PC-3 (cell line): ENCODE data around the gene LPIN1. TPM values are rescaled to one million over a fixed set of nuclear protein-coding genes. Genes with fewer than 3 reads are reported as not detected.

Source experiments
- ATAC-seq: fragments of 200-7000 bp; cut with Tn5 transposase; 2 replicates; pipeline ENCODE4 v1.9.1; 2020; ENCODE audit warnings: mild to moderate bottlenecking, moderate library complexity
- BruUV-seq: library from RNA; stranded (reverse); fragments of 400-500 nt; replicated peaks from 2 replicates; lab custom pipeline; 2021; lab: Mats Ljungman, UMichigan
- CTCF ChIA-PET: fragments of 300-600 bp; sonication (Branson Sonifier 250); formaldehyde crosslinking; loops from one replicate; lab custom pipeline; 2022; ENCODE audit warnings: antibody characterized with exemption; lab: Charles Lee
- POLR2A ChIA-PET: fragments of 300-600 bp; sonication (Branson Sonifier 250); formaldehyde crosslinking; loops from one replicate; lab custom pipeline; 2022; ENCODE audit warnings: antibody characterized with exemption; ENCODE audit not compliant: unreplicated experiment; lab: Charles Lee
- DNase-seq: peaks from one replicate; pipeline ENCODE4 v3.0.0-alpha.2; 2015
- H2AFZ ChIP-seq: fragments of 300-600 bp; sonication (generic); 2 replicates; pipeline ENCODE4 v1.6.0; 2016; ENCODE audit warnings: antibody characterized with exemption, low read length
- H3F3A ChIP-seq: fragments of 300-600 bp; sonication (generic); one replicate; pipeline ENCODE4 v1.6.0; 2017; ENCODE audit warnings: antibody characterized with exemption, low read length, control low read depth, mild to moderate bottlenecking; ENCODE audit not compliant: unreplicated experiment
- H3K27ac ChIP-seq: fragments of 300-600 bp; sonication (generic); 2 replicates; pipeline ENCODE4 v1.5.1; 2016; ENCODE audit warnings: mild to moderate bottlenecking, low read length
- H3K27me3 ChIP-seq: fragments of 300-600 bp; sonication (generic); 2 replicates; pipeline ENCODE4 v1.6.1; 2016; ENCODE audit warnings: low read length, mixed read lengths
- H3K36me3 ChIP-seq: fragments of 300-600 bp; sonication (generic); 2 replicates; pipeline ENCODE4 v1.6.1; 2016; ENCODE audit warnings: low read depth, mixed run types, low read length, mixed read lengths
- H3K4me1 ChIP-seq: fragments of 300-600 bp; sonication (generic); 2 replicates; pipeline ENCODE4 v1.5.1; 2016; ENCODE audit warnings: low read length; ENCODE audit not compliant: insufficient read depth
- H3K4me2 ChIP-seq: fragments of 300-600 bp; sonication (generic); 2 replicates; pipeline ENCODE4 v1.6.0; 2016; ENCODE audit warnings: low read length
- H3K4me3 ChIP-seq: fragments of 300-600 bp; sonication (generic); 2 replicates; pipeline ENCODE4 v1.5.1; 2016; ENCODE audit warnings: mild to moderate bottlenecking, low read length, mixed read lengths
- H3K79me2 ChIP-seq: fragments of 300-600 bp; sonication (generic); 2 replicates; pipeline ENCODE4 v1.6.1; 2017; ENCODE audit warnings: low read length, mixed read lengths
- H3K9ac ChIP-seq: fragments of 300-600 bp; sonication (generic); 2 replicates; pipeline ENCODE4 v1.6.0; 2016; ENCODE audit warnings: mild to moderate bottlenecking, low read length
- H3K9me2 ChIP-seq: fragments of 300-600 bp; sonication (generic); replicated peaks from 2 replicates; pipeline ENCODE4 v1.6.1; 2016; ENCODE audit warnings: mixed run types, low read length, mixed read lengths
- H3K9me3 ChIP-seq: fragments of 300-600 bp; sonication (generic); 2 replicates; pipeline ENCODE4 v1.6.1; 2016; ENCODE audit warnings: low read length, mixed read lengths
- H4K20me1 ChIP-seq: fragments of 300-600 bp; sonication (generic); 2 replicates; pipeline ENCODE4 v1.6.1; 2016; ENCODE audit warnings: low read length, mixed read lengths
- EZH2 ChIP-seq: fragments of 300-600 bp; sonication (generic); IDR thresholded peaks from one replicate; pipeline ENCODE4 v1.6.1; 2017; ENCODE audit warnings: antibody characterized with exemption, mild to moderate bottlenecking, low read length; ENCODE audit not compliant: unreplicated experiment
- EZH2phosphoT487 ChIP-seq: fragments of 300-600 bp; sonication (generic); IDR thresholded peaks from 2 replicates; pipeline ENCODE4 v1.6.1; 2018; ENCODE audit warnings: mild to moderate bottlenecking, antibody characterized with exemption, low read length, borderline replicate concordance
- intact Hi-C: fragments of 100-400 bp; cut with micrococcal nuclease; formaldehyde crosslinking; loops from 2 replicates; pipeline ENCODE4 v1.9.0; 2023
- total RNA-seq: library from RNA; depleted of rRNA; stranded (reverse); fragments of >200 nt; gene quantifications from 2 replicates; pipeline ENCODE4 v1.2.3, GENCODE V29; 2014
- TF ChIP-seq, protein P1 (sequence below): fragments of 300-600 bp; sonication (generic); conservative IDR thresholded peaks from 2 replicates; pipeline ENCODE4 v1.5.1; 2017; ENCODE audit warnings: antibody characterized with exemption, low read depth, mild to moderate bottlenecking, low read length

Gene LPIN1
- total RNA-seq, 1 experiment from 2014 or later = 40.9 TPM

DNA sequence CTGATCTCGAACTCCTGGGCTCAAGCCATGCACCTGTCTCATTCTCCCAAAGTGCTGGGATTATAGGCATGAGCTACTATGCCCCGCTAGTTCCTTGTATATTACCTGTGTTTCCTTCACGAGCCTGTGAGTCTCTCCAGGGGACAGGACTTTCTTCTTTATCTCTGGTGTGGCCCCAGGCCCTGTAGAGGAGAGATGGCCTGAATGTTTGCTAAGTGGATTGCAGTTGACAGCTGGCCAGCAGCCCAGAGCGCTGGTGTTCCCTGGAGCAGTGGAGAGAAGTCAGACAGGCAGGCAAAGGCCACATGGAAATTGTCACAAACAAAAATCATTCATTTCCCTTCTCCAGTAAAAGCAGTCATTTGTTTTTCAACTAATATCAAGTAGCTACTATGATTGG is 17.9 kb downstream of the LPIN1 start:
- Histone ChIP-seq H3K36me3 (peaks cover 31% of the 10 kb centered on the region; the same call in 1 of the 2 replicates), H3K79me2 (peaks cover 39% of the 10 kb centered on the region), H4K20me1 (0 out of 2 replicates have a peak, but pooled peaks cover 9% of the 10 kb centered on the region), H2AFZ (no peak overlapping the region), H3K27me3 (no peaks in the 10 kb centered on the region), H3K4me2 (no peak overlapping the region), H3F3A (no peaks in the 10 kb centered on the region), H3K9me2 (no peaks in the 10 kb centered on the region), H3K9me3 (no peaks in the 10 kb centered on the region), H3K9ac (no peak overlapping the region), H3K4me3 (no peak overlapping the region), H3K27ac (no peak overlapping the region), H3K4me1 (0 out of 2 replicates have a peak, but pooled peaks cover 5% of the 10 kb centered on the region)
- ChIA-PET POLR2A (no interaction called here), CTCF (no interaction called here)
- no peak for ATAC-seq
- intact Hi-C loops = no loop called here
- no peak for TF ChIP-seq EZH2
- TF ChIP-seq, protein P1, sequence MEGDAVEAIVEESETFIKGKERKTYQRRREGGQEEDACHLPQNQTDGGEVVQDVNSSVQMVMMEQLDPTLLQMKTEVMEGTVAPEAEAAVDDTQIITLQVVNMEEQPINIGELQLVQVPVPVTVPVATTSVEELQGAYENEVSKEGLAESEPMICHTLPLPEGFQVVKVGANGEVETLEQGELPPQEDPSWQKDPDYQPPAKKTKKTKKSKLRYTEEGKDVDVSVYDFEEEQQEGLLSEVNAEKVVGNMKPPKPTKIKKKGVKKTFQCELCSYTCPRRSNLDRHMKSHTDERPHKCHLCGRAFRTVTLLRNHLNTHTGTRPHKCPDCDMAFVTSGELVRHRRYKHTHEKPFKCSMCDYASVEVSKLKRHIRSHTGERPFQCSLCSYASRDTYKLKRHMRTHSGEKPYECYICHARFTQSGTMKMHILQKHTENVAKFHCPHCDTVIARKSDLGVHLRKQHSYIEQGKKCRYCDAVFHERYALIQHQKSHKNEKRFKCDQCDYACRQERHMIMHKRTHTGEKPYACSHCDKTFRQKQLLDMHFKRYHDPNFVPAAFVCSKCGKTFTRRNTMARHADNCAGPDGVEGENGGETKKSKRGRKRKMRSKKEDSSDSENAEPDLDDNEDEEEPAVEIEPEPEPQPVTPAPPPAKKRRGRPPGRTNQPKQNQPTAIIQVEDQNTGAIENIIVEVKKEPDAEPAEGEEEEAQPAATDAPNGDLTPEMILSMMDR = no peak
- TF ChIP-seq EZH2phosphoT487 = no peak
- no peak for DNase-seq
- no TSS peak for BruUV-seq

DNA sequence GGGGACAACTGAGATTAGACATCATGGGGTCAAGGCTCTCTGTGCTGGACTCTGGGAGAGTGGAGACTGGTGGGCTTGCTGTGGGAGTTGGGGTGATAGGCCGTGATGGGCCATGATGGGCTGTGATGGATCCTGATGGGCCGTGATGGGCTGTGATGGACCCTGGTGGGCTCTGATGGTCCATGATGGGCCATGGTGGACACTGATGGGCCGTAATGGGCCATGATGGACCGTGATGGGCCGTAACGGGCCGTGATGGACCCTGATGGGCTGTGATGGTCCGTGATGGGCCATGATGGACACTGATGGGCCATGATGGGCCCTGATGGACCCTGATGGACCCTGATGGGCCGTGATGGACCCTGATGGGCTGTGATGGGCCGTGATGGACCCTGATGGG is 18.5 kb downstream of the LPIN1 start:
- BruUV-seq = no TSS peak
- Histone ChIP-seq H4K20me1 (0 out of 2 replicates have a peak, but pooled peaks cover 9% of the 10 kb centered on the region), H3K27ac (no peak overlapping the region), H3K4me1 (0 out of 2 replicates have a peak, but pooled peaks cover 5% of the 10 kb centered on the region), H3K27me3 (no peaks in the 10 kb centered on the region), H3K36me3 (peaks cover 37% of the 10 kb centered on the region; the same call in 1 of the 2 replicates), H3K4me3 (no peak overlapping the region), H3K9me3 (no peaks in the 10 kb centered on the region), H3K4me2 (no peak overlapping the region), H3K79me2 (peaks cover 39% of the 10 kb centered on the region), H2AFZ (no peak overlapping the region), H3K9ac (no peak overlapping the region), H3K9me2 (no peaks in the 10 kb centered on the region), H3F3A (no peaks in the 10 kb centered on the region)
- DNase-seq = no peak
- ATAC-seq = no peak
- POLR2A ChIA-PET = no interaction called here
- CTCF ChIA-PET = no interaction called here
- TF ChIP-seq, protein P1 = no peak
- no peak for TF ChIP-seq EZH2
- TF ChIP-seq EZH2phosphoT487 = no peak
- intact Hi-C loops = no loop called here

DNA sequence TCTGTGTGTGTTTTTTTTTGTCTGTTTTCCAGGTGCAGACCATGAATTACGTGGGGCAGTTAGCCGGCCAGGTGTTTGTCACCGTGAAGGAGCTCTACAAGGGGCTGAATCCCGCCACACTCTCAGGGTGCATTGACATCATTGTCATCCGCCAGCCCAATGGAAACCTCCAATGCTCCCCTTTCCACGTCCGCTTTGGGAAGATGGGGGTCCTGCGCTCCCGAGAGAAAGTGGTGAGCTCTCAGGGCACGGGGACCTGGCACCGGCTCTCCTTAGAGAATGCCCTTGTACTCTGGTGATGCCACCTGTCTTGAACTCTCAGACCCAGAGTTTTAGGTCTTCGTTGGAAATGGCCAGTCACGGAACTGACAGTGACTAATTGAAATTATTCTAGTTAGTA is 19.1 kb downstream of the LPIN1 start:
- no peaks in the 10 kb centered on the region for H3K9me3 ChIP-seq
- no peak for ATAC-seq
- peaks cover 39% of the 10 kb centered on the region for H3K79me2 ChIP-seq
- CTCF ChIA-PET = no interaction called here
- POLR2A ChIA-PET = no interaction called here
- no TSS peak for BruUV-seq
- H2AFZ ChIP-seq = no peak overlapping the region
- intact Hi-C loops = no loop called here
- H3K9me2 ChIP-seq = no peaks in the 10 kb centered on the region
- no peak overlapping the region for H3K4me2 ChIP-seq
- no peaks in the 10 kb centered on the region for H3K27me3 ChIP-seq
- no peak overlapping the region for H3K9ac ChIP-seq
- no peaks in the 10 kb centered on the region for H3F3A ChIP-seq
- no peak for DNase-seq
- no peak overlapping the region for H3K27ac ChIP-seq
- H3K4me3 ChIP-seq = no peak overlapping the region
- H3K4me1 ChIP-seq = 0 out of 2 replicates have a peak, but pooled peaks cover 5% of the 10 kb centered on the region
- H4K20me1 ChIP-seq = 0 out of 2 replicates have a peak, but pooled peaks cover 9% of the 10 kb centered on the region
- no peak for TF ChIP-seq EZH2
- no peak for TF ChIP-seq EZH2phosphoT487
- TF ChIP-seq, protein P1 = no peak
- H3K36me3 ChIP-seq = peaks cover 38% of the 10 kb centered on the region; the same call in 1 of the 2 replicates
